ENCODE results near the gene ZNF576.

DNA sequence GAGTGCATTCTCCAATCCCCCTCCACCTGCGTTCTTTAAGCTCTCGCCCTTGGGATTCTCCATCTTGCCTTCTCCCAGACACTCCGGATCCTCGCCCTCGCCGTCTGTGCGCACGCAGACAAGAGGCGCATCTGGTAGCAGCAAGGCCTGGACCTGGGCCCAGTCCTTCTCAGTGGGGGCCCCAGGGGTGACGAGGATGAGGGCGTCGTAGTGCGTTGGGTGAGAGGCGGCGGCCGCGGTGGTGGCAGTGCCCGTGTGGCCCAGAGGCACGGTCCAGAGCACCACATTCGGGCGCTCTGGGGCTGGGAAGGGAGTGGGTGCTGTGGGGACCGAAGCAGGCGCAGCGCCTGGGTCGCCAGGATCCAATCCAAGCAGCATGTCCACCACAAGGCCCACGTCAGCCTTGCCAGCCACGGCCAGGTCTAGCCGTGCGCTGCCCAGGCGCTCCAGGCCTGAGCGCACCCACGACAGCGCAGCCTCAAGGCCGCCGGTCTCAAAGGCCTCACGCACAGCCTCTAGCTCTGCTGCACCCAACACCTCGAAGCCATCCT is 3.5 kb upstream of the ZNF576 start:
- TF ChIP-seq, protein P1, sequence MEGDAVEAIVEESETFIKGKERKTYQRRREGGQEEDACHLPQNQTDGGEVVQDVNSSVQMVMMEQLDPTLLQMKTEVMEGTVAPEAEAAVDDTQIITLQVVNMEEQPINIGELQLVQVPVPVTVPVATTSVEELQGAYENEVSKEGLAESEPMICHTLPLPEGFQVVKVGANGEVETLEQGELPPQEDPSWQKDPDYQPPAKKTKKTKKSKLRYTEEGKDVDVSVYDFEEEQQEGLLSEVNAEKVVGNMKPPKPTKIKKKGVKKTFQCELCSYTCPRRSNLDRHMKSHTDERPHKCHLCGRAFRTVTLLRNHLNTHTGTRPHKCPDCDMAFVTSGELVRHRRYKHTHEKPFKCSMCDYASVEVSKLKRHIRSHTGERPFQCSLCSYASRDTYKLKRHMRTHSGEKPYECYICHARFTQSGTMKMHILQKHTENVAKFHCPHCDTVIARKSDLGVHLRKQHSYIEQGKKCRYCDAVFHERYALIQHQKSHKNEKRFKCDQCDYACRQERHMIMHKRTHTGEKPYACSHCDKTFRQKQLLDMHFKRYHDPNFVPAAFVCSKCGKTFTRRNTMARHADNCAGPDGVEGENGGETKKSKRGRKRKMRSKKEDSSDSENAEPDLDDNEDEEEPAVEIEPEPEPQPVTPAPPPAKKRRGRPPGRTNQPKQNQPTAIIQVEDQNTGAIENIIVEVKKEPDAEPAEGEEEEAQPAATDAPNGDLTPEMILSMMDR (IDR thresholded peaks at IDR 0.05; ENCODE audit: extremely low read depth in 1 of 2, insufficient read depth in 1 of 2, low read depth in 1 of 2, low read length in 2 of 2): no peak
- no peak for TF ChIP-seq POLR2A (IDR thresholded peaks at IDR 0.05; ENCODE audit: low read depth, low read length)
- TF ChIP-seq POLR2AphosphoS5 (IDR thresholded peaks at IDR 0.05; ENCODE audit: insufficient read depth, low read depth, low read length): no peak
- TF ChIP-seq, protein P2, sequence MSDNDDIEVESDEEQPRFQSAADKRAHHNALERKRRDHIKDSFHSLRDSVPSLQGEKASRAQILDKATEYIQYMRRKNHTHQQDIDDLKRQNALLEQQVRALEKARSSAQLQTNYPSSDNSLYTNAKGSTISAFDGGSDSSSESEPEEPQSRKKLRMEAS (IDR thresholded peaks at IDR 0.05; ENCODE audit: insufficient read depth, insufficient read length): no peak
- TF ChIP-seq EZH2 (IDR thresholded peaks at IDR 0.05; ENCODE audit: borderline replicate concordance, low read depth, low read length, severe bottlenecking): no peak
- TF ChIP-seq FOS (IDR thresholded peaks at IDR 0.05; ENCODE audit: borderline replicate concordance, insufficient read depth, low read length): no peak
- TF ChIP-seq JUN (IDR thresholded peaks at IDR 0.05; ENCODE audit: borderline replicate concordance, insufficient read depth, insufficient read length, low read depth): no peak

Measured in endothelial cell of umbilical vein (primary cell).